Adrenal gland (tissue), 5 donors: ENCODE results near the gene LRCH1.

Experiments
- CTCF ChIP-seq, 6 experiments: fragments of 450-650 bp in 4 of 6; fragments of 200-600 bp in 2 of 6; sonication (generic) in 1 of 6; IDR thresholded peaks; 1 replicate in 5 of 6; 2 replicates in 1 of 6; pipeline versions ENCODE4 v1.5.1 to v1.8.0; 2016 to 2021; ENCODE audit warnings: antibody characterized with exemption in 6 of 6, mild to moderate bottlenecking in 2 of 6, moderate library complexity in 1 of 6
- POLR2A ChIP-seq, 2 donors: fragments of 450-650 bp; IDR thresholded peaks; one replicate each; pipeline ENCODE4 v1.6.1; 2017; ENCODE audit warnings: antibody characterized with exemption in 2 of 2, mild to moderate bottlenecking in 2 of 2, moderate library complexity in 1 of 2
- donor health status: DM: no; HTN: no; CAD: no.

- no peak for TF ChIP-seq CTCF (IDR thresholded peaks at IDR 0.05)
- TF ChIP-seq POLR2A (IDR thresholded peaks at IDR 0.05), result no peak
Measured at GRCh38 chr13:46587807-46588418, 34.9 kb downstream of the LRCH1 start.
